Left kidney (tissue), 2 donors: Measurements from ENCODE around the gene PTPRJ. TPM values are rescaled to one million over a fixed set of nuclear protein-coding genes. Genes with fewer than 3 reads are reported as not detected.

Experiments
- DNase-seq: peaks from one replicate; pipeline ENCODE4 v3.0.0-alpha.2; 2013
- polyA plus RNA-seq: library from polyadenylated mRNA; unstranded; fragments of 120-200 nt; gene quantifications from one replicate; pipeline ENCODE4 v1.2.1, GENCODE V29; 2013; ENCODE audit not compliant: insufficient read length

The PTPRJ gene
- polyA plus RNA-seq, 1 donor: 26.9 TPM

- DNase-seq: no peak
These were observed 14.1 kb downstream of the PTPRJ start for GRCh38 chr11:47994417-47994816.

DNA sequence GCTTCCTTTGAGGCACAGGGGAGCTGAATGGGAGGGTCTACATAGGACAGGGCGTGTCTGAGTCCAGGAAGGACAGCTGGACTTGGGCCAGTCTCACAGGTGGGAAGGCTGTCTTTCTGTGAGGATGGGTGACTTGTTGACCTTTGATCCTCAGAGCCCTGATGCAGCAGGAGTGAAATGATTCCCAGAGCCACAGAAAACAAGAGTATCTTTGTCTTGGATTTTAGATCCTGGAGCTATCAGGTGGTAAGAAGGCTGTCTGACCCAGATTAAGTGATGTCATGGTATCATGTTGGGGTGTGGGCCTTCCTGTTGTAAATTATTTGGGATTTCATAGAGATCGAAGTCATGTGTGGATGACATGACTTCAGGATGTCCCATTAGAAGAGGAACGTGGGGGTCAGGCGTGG lies 15.0 kb downstream of the PTPRJ start:
- no peak for DNase-seq

DNA sequence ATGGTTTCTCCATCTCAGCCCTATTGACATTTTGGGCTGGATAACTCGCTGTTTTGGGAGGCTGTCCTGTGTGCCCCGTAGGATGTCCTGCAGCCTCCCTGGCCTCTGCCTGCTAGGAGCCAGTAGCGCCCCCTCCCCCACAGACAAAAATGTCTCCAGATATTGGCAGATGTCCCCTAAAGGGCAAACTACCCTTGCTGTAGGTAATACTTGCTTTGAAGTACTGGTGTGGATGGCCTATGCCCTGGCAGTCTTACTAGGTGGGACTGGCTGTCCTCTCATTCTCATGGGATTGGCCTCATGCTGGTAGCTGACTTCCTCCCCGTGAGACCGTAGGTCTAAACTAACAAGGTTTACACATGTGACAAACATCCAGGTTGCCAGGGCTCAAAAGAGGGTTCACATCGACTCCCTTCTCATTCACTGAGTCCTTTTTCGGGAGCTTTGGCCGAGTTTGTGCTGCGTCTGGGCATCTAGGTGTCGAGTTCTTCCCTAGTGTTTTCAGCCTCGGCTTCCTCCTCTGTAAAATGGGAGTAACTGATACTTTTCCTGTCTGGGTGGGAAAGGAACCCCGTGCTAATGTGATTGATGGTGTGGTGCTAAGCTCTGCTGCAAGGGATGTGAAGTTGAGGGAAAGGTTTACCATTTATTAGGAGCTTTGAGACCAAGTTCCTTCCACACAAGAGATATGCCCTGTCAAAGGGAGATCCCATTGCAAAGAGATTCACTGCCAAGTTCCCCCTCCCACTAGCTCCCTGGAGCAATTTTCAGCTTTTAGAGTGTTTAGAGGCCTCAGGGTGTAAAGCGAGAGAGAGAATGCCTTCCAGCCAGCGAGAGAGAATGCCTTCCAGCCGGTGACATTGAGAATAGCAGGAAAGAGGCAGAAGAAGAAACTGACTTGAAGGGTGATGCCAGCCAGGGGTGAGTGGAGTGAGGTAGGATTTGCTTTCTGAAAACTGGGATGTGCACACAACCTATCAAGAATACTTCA lies 17.0 kb downstream of the PTPRJ start:
- no peak for DNase-seq

DNA sequence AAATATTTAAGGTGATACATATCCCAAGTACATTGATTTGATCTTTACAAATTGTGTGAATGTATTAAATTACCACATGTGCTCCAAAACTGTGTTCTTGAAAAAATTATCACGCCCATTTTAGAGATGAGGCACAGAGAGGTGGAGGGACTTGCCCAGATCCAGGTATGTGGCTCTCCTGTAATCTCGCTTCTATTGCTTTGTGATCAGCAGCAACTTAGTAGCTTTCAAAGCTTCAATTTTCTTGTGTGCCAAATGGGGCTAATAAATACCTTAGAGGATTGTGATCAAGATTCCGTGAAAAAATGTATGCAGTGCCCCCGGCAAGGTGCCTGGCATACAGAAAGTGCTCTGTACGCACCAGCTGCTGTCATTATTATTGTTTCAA lies 18.0 kb downstream of the PTPRJ start:
- DNase-seq: no peak

GRCh38 chr11:47998733-47999359 lies 18.5 kb downstream of the PTPRJ start:
- DNase-seq: no peak

DNA sequence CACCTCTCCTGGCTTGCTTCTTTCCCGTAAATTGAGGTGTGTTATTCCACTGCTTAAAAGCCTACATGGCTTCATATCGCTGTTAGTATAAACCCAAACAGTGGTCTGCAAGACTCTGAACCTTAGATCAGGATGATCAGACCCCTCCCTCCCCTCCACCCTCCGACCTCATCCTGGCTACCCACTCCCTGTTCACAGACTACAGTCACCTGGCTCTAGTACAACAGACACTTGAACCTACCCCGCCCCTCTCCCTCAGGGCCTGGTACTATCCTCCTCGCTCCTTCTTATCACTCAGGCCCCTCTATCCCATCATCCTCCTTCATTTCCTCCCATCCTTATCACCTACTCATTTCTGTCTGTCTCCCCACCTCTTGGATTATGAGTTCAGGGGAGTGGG lies 20.1 kb downstream of the PTPRJ start:
- no peak for DNase-seq

DNA sequence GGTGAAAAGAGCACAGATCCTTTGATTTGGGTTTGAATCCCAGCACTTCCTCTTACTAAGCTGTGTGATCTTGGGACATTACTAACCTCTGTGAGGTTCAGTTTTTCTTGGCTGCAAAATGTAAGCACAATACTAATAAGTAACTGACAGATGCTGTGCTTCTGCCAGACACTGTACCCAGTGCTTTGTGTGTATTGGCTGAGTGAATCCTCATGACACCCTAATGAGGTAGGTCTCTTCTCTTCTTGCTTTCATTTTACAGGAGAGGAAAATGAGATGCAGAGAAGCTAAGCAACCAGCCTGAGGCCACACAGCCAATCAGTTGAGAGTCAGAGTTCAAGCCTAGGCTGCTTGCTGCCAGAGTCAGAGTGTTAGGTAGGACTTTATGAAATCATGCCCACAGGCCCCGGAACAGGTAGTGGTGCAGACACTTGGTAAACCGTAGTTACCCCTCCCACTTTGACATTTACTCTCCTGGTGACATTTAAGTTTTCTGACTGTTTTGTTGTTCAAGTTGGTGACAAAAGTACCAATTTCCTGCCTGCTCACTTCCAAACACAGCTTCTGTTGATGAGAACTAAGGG lies 21.2 kb downstream of the PTPRJ start:
- no peak for DNase-seq

GRCh38 chr11:48002561-48002960 lies 22.2 kb downstream of the PTPRJ start:
- DNase-seq: no peak

- no peak for DNase-seq
These were observed 23.6 kb downstream of the PTPRJ start for GRCh38 chr11:48003926-48004325.

DNA sequence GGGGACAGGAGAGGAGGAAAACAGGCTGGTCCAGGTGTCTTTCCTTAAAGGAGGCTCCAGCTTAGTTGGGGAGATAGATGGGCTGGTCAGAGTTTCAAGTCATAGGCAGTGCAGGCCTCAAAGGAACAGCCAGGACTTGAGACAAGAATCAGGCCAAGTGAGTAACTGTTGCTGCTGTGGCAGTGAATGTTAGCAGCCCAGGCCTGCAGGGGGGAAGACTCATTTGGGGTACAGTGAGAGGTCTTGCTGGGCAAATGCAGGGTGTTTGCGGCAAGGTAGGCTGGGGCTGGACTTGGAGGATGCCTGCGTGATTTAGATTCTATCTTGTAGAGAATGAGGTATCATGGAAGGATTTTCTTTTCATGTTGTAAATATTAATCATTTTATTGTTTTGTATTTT lies 24.1 kb downstream of the PTPRJ start:
- DNase-seq: no peak

GRCh38 chr11:48005136-48005535 lies 24.8 kb downstream of the PTPRJ start:
- no peak for DNase-seq

- no peak for DNase-seq
These were observed 25.5 kb downstream of the PTPRJ start for GRCh38 chr11:48005831-48006270.

- no peak for DNase-seq
These were observed 26.1 kb downstream of the PTPRJ start for GRCh38 chr11:48006301-48006992.

GRCh38 chr11:48007677-48008076 lies 27.3 kb downstream of the PTPRJ start:
- DNase-seq: no peak

DNA sequence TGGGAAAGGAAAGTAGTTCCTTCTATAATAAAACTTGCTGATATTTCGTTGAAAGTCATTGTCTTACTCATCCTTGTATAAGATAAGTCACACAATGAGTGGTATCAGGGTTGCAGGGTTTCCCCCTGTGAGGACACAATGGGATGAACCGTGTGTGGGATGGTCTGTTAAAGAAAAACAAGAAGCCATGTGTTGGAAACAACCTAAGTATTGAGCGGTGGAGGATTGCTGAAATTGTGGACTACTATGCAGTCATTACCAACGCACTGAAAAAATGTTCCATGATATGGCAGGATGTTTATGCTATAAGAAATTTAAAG lies 28.6 kb downstream of the PTPRJ start:
- no peak for DNase-seq

DNA sequence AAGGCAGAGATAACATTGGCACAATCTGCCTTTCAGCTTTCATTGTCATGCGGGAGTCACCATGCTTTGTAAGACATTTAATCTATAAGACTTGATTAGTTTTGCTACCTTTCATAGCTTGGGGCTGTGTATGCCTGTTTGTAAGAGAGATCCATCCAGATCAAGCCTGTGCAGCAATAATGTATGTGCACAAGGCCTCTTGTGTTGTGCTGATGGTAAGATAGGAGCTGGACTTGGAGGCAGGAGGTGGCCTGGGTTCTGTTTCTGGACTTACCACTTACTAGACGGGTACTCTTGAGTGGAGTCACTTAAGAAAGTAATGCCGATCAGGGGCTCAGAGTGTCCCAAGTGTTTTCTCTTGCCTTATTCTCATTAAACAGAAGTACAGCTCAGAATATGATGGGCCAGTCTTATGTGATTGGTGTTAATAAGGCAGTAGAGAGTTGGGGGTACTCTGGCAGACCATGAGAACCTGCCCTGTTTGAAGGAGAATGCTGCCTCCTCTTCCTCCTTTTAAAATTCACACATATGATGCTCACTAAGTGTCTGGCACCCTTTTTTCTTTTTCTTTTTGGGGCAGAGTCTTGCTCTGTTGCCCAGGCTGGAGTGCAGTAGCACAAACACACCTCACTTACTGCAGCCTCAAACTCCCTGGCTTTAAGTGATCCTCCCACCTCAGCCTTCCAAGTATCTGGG lies 30.9 kb downstream of the PTPRJ start:
- no peak for DNase-seq

- DNase-seq: no peak
These were observed 31.5 kb downstream of the PTPRJ start for GRCh38 chr11:48011798-48012391.

- no peak for DNase-seq
These were observed 33.0 kb downstream of the PTPRJ start for GRCh38 chr11:48013269-48013901.

GRCh38 chr11:48014917-48015316 lies 34.6 kb downstream of the PTPRJ start:
- no peak for DNase-seq

DNA sequence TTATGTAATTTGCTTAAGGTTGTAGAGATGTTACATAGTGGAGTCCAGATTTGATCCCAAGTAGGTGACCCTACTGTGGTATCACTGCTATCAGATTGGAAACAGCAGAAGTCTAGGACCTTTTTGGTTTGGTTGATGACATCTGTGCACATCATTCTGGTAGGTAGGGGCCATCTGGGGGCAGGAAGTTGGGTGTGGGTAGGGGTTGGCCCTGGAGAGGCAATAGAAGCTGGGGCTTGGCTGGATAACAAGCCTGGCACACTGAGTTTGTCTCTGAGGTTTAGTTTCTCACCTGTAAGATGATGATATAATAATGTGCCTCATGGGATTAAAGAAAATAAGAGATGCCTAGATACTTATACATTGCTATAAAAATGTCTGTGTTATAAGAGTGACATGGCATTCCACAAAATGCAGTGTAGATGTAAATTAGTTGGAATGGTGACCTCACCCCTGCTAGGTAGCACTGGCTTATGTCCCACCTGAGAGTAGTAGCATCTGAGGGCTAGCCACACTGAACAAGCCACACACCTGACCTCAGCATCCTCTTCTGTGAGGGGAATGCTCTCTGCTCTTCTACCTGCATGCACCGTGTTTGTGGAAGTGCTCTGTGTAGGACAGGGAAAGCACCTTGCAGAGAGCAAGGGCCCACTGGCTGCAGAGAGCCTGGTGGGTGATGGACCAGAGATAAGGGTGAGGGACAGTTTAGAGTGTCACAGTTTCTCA lies 36.9 kb downstream of the PTPRJ start:
- no peak for DNase-seq
